ENCODE data around the gene IL17RB. TPM values are rescaled to one million over a fixed set of nuclear protein-coding genes. Genes with fewer than 3 reads are reported as not detected.

The IL17RB gene
- total RNA-seq, 1 experiment from 2014 or later: 0.25 TPM

- no peak for DNase-seq (ENCODE audit: low read depth)
These were observed 33.9 kb upstream of the IL17RB start for GRCh38 chr3:53812434-53812833.

GRCh38 chr3:53813229-53813628, 33.1 kb upstream of the IL17RB start:
- DNase-seq (ENCODE audit: low read depth): no peak

GRCh38 chr3:53813876-53814275, 32.5 kb upstream of the IL17RB start:
- no peak for DNase-seq (ENCODE audit: low read depth)

- no peak for DNase-seq (ENCODE audit: low read depth)
These were observed 31.3 kb upstream of the IL17RB start for GRCh38 chr3:53815067-53815466.

- DNase-seq (ENCODE audit: low read depth): no peak
These were observed 30.7 kb upstream of the IL17RB start for GRCh38 chr3:53815651-53816050.

- DNase-seq (ENCODE audit: low read depth): no peak
These were observed 29.9 kb upstream of the IL17RB start for GRCh38 chr3:53816425-53816824.

GRCh38 chr3:53817211-53817610, 29.2 kb upstream of the IL17RB start:
- no peak for DNase-seq (ENCODE audit: low read depth)

- no peak for DNase-seq (ENCODE audit: low read depth)
These were observed 28.6 kb upstream of the IL17RB start for GRCh38 chr3:53817809-53818208.

- DNase-seq (ENCODE audit: low read depth): no peak
These were observed 27.9 kb upstream of the IL17RB start for GRCh38 chr3:53818221-53819162.

GRCh38 chr3:53819163-53819868, 27.1 kb upstream of the IL17RB start:
- no peak for DNase-seq (ENCODE audit: low read depth)

- DNase-seq (ENCODE audit: low read depth): no peak
These were observed 26.3 kb upstream of the IL17RB start for GRCh38 chr3:53820084-53820483.

GRCh38 chr3:53820756-53821580, 25.4 kb upstream of the IL17RB start:
- DNase-seq (ENCODE audit: low read depth): no peak

- peak; percentile 24 for DNase-seq (ENCODE audit: low read depth)
These were observed 24.7 kb upstream of the IL17RB start for GRCh38 chr3:53821631-53822121.

GRCh38 chr3:53822331-53822741, 24.0 kb upstream of the IL17RB start:
- DNase-seq (ENCODE audit: low read depth): no peak

GRCh38 chr3:53823026-53823955, 23.1 kb upstream of the IL17RB start:
- no peak for DNase-seq (ENCODE audit: low read depth)

- DNase-seq (ENCODE audit: low read depth): no peak
These were observed 22.3 kb upstream of the IL17RB start for GRCh38 chr3:53823956-53824657.

GRCh38 chr3:53824795-53825194, 21.6 kb upstream of the IL17RB start:
- DNase-seq (ENCODE audit: low read depth): no peak

- DNase-seq (ENCODE audit: low read depth): no peak
These were observed 20.3 kb upstream of the IL17RB start for GRCh38 chr3:53826048-53826447.

- no peak for DNase-seq (ENCODE audit: low read depth)
These were observed 17.8 kb upstream of the IL17RB start for GRCh38 chr3:53828581-53828980.

- DNase-seq (ENCODE audit: low read depth): no peak
These were observed 16.8 kb upstream of the IL17RB start for GRCh38 chr3:53829605-53830004.
